Measurements from ENCODE around the gene DCXR.

Gene DCXR

GRCh38 chr17:82004517-82005455 is 32.7 kb downstream of the DCXR start:
- no peak for DNase-seq (ENCODE audit: low read depth in 1 of 2, low spot score in 1 of 2)
- in situ Hi-C loops (cut with HindIII; ENCODE audit: low pct_unique_long_range_greater_than_20kb, low sequenced_read_pairs) = no loop called here
- no peak for TF ChIP-seq JUND (IDR thresholded peaks at IDR 0.05; ENCODE audit: low read depth)

DNA sequence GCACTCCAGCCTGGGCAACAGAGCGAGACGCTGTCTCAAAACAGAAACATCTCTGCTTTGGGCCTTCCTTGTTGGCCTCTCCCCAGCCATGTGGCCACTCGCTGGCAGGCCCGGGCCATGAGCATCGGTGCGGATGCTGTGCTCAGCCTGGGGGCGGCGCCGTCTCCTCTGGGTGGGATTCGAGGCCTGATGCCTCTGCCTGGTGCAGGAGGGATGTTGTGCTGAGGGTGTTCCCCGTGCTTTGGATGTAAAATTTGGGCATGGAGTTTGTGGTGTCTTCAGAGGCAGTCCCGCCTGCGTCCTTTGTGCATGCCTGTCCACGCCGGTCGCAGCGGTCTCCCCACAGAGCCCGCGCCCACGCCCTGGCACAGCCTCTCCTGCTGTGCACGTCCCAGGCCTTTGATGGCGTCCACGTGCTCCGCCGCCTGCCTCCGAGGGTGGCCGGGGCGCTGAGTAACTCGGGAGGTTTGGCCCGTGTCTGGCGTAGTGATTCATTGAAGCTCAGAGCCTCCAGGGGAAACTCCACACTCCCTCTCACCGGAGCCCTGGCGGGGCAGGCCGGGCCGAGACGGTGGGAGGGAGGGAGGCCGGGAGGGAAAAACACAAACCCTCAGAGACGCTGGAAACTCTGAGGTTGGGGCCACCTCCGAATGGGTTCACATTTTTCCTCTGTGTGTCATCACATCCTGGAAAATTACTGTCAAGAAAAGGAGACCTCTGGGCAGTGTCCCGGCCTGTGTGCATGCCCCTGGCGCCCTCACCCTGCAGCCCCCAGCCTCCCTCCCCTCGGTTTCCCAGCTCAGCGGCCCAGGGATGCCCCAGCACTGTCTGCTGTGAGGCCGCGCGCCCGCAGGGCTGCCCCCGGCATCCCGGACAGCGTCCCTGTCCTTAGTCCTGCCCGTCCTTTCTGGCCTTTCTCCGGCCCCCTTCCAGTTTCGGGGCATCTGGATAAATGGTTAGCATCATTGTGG is 33.8 kb downstream of the DCXR start:
- TF ChIP-seq JUND (IDR thresholded peaks at IDR 0.05; ENCODE audit: low read depth) = no peak
- in situ Hi-C loops (cut with HindIII; ENCODE audit: low pct_unique_long_range_greater_than_20kb, low sequenced_read_pairs) = no loop called here
- DNase-seq (ENCODE audit: low read depth in 1 of 2, low spot score in 1 of 2) = no peak

DNA sequence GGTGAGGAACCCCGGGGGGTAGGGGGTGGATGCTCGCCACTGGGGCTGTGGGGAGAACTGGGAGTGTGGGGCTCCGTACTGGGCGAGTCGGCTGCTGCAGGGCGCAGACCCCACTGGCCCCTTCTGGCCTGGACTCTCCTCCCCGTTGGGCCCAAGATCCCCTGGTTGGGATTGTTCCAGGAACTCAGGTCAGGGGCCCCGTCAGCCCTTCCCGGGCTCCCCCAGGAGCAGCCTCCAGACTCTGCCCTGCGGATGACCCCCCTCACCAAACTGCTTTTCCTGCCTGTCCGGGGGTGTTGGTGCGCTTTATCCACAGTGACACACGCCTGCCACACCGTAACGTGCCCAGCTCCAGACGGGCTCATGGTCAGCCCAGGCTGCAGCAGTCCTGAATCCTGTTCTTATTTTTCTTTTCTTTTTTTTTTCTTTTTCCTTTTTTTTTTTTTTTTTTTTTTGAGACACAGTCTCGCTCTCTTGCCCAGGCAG is 35.9 kb downstream of the DCXR start:
- no peak for TF ChIP-seq JUND (IDR thresholded peaks at IDR 0.05; ENCODE audit: low read depth)
- no peak for DNase-seq (ENCODE audit: low read depth in 1 of 2, low spot score in 1 of 2)
- in situ Hi-C loops (cut with HindIII; ENCODE audit: low pct_unique_long_range_greater_than_20kb, low sequenced_read_pairs) = no loop called here

DNA sequence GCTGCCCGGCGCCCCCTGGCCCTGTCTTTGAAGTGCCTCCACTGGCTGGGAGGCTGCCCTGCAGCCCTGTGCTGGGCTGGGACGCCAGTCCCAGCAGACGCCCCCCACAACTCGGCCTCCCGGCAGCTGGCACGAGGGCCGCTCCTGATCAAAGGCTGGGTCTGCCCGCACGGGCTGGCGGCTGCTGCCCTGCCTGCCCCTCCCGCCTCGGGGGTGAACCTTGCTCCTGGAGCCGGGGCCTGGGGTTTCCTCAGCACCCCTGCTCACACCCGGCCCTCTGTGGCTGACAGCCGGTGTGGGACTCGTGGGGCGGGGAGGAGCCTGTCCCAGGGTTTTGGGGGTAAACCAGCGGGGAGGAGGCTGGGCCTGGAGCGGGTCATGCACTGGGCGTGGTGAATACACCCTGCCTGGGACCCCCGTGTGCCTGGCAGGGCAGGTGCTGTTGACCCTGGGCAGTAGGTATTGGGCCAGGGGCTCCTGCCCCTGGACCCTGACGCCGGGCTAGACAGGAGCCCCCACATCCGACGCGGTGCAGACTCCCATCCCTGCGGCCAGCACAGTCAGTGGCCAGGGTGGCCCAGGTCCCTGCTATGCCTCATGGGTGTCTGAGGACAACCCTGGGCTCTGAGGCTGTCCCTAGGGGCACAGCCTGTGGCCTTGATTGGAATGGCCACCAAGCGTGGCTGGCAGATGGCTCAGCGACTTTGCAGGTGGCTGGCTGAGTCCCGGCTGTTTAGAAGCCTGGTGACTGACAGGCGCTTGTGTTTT is 36.5 kb downstream of the DCXR start:
- DNase-seq (ENCODE audit: low read depth in 1 of 2, low spot score in 1 of 2) = no peak
- no peak for TF ChIP-seq JUND (IDR thresholded peaks at IDR 0.05; ENCODE audit: low read depth)
- in situ Hi-C loops (cut with HindIII; ENCODE audit: low pct_unique_long_range_greater_than_20kb, low sequenced_read_pairs) = no loop called here

GRCh38 chr17:81999976-82000802 is 37.3 kb downstream of the DCXR start:
- no peak for DNase-seq (ENCODE audit: low read depth in 1 of 2, low spot score in 1 of 2)
- no peak for TF ChIP-seq JUND (IDR thresholded peaks at IDR 0.05; ENCODE audit: low read depth)
- in situ Hi-C loops (cut with HindIII; ENCODE audit: low pct_unique_long_range_greater_than_20kb, low sequenced_read_pairs) = no loop called here

DNA sequence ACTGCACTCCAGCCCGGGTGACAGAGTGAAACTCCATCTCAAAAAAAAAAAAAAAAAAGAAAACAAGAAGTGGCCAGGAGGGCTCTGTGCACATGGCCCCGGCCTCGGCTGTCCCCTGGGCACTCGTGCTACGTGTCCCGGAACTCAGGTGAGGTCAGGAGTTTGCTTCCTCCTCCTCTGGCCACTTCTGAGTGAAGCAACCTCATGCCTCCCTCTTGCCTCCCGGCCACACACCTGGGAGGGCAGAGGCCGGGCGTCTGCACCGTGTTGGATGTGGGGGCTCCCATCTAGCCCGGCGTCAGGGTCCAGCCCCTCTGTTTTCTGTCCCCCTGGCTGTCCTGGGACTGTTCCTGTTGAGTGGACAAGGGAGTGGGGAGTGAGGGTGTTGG is 37.9 kb downstream of the DCXR start:
- in situ Hi-C loops (cut with HindIII; ENCODE audit: low pct_unique_long_range_greater_than_20kb, low sequenced_read_pairs) = no loop called here
- no peak for DNase-seq (ENCODE audit: low read depth in 1 of 2, low spot score in 1 of 2)
- TF ChIP-seq JUND (IDR thresholded peaks at IDR 0.05; ENCODE audit: low read depth) = no peak

DNA sequence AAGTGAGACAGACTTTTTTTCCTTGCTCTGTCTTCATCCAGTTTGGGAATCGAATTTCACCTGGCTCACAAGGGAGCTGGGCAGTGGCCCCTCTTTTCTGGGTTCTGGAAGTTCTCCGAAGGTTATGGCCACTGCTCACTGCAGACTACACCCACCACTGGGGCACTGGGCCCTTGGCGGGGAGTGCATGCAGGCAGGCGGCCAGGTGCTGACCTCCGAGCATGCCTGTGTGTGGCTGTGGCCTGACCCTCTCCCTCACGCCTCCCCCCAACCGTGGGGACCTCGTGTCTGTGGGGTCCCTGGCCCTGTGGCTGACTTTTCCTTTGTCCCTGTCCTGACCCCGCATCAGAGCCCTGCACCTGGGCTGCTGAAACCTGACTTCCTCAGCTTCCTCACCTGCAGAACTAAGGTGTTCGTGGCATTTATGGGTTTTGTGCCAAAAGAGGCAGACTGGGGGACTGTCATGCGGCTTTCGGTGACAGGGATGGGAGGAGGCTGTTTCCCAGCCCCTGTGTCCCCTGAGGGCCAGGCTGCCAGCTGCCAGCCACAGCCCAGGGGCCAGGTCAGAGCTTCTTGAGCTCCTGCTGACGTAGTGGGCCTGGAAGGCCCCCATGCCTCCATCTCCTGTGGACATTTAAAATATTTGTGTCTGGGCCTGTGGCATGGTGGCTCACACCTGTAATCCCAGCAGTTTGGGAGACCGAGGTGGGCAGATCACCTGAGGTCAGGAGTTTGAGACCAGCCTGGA is 38.6 kb downstream of the DCXR start:
- in situ Hi-C loops (cut with HindIII; ENCODE audit: low pct_unique_long_range_greater_than_20kb, low sequenced_read_pairs) = no loop called here
- no peak for DNase-seq (ENCODE audit: low read depth in 1 of 2, low spot score in 1 of 2)
- TF ChIP-seq JUND (IDR thresholded peaks at IDR 0.05; ENCODE audit: low read depth) = no peak

- no peak for DNase-seq (ENCODE audit: low read depth in 1 of 2, low spot score in 1 of 2)
- in situ Hi-C loops (cut with HindIII; ENCODE audit: low pct_unique_long_range_greater_than_20kb, low sequenced_read_pairs) = no loop called here
- TF ChIP-seq JUND (IDR thresholded peaks at IDR 0.05; ENCODE audit: low read depth) = no peak
These were observed 39.3 kb downstream of the DCXR start for GRCh38 chr17:81998212-81998611.

GRCh38 chr17:81996757-81997441 is 40.6 kb downstream of the DCXR start:
- no peak for TF ChIP-seq JUND (IDR thresholded peaks at IDR 0.05; ENCODE audit: low read depth)
- in situ Hi-C loops (cut with HindIII; ENCODE audit: low pct_unique_long_range_greater_than_20kb, low sequenced_read_pairs) = no loop called here
- no peak for DNase-seq (ENCODE audit: low read depth in 1 of 2, low spot score in 1 of 2)

- TF ChIP-seq JUND (IDR thresholded peaks at IDR 0.05; ENCODE audit: low read depth) = no peak
- no peak for DNase-seq (ENCODE audit: low read depth in 1 of 2, low spot score in 1 of 2)
- in situ Hi-C loops (cut with HindIII; ENCODE audit: low pct_unique_long_range_greater_than_20kb, low sequenced_read_pairs) = no loop called here
These were observed 41.2 kb downstream of the DCXR start for GRCh38 chr17:81996232-81996756.
